GM10847 (cell line): ENCODE measurements around the gene MTRR.

ENCODE experiments used
- POLR2A ChIP-seq: IDR thresholded peaks from 2 replicates; pipeline ENCODE4 v1.6.1; 2011; ENCODE audit not compliant: insufficient read length; ENCODE audit errors: extremely low read depth

MTRR gene

DNA sequence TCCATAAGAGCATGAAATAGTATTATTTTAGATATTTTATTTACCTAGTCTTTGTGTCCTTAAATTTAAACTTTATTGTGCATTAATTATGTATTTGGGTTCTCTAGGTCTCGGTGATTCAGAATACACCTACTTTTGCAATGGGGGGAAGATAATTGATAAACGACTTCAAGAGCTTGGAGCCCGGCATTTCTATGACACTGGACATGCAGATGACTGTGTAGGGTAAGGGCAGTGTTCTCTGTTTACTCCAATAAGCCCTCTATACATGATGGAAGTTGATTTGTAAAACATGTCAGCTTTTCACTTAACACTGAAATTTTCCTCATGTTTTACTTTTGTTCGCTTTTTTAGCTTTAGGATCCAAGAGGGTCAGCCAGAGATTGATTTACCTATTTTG lies 6.2 kb downstream of the MTRR start:
- TF ChIP-seq POLR2A, result no peak

DNA sequence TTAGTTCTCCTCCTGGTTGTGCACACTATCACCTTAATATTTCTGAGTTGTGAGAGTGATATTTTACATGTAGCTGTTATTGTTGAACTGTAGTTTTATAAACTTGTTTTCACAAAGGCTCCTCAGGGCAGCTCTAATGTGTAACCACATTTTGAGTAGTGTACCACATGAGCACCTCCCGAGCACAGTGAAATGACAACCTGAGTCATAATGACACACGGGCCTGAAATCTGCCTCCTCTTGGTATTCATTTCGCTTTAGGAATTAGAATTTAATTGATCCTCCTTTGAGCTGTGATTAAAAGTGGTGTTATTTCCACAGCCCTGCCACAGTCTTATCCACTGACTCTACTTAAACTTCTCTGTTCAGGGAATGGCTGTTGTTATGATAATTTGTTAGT lies 7.9 kb downstream of the MTRR start:
- no peak for TF ChIP-seq POLR2A

DNA sequence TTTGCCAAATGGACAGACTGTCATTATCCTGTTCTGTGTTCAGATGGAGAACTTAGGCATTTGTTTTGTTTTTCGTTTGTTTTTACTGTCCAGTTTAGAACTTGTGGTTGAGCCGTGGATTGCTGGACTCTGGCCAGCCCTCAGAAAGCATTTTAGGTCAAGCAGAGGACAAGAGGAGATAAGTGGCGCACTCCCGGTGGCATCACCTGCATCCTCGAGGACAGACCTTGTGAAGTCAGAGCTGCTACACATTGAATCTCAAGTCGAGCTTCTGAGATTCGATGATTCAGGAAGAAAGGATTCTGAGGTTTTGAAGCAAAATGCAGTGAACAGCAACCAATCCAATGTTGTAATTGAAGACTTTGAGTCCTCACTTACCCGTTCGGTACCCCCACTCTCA lies 8.9 kb downstream of the MTRR start:
- no peak for TF ChIP-seq POLR2A

DNA sequence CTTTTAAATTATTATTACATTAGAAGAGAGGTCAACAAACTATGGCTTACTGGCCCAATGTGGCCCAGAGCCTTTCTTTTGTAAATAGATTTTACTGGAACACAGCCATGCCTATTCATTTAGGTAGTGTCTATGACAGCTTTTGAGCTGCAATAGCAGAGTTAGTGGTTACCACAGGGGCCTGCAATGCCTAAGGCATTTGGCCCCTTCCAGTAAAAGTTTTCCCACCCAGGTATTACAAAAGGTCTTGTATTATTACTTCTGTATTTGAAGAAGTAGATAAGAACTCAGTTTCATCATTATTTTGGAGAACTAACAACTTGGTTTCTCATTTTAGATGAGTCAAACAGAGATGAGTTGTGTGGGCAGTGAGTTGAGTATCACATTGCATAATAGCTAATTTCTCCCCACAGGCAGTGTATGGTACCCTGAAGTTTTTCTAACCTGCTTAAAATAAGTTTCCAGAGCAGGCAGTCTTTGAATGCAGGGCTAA lies 9.5 kb downstream of the MTRR start:
- TF ChIP-seq POLR2A, result no peak

DNA sequence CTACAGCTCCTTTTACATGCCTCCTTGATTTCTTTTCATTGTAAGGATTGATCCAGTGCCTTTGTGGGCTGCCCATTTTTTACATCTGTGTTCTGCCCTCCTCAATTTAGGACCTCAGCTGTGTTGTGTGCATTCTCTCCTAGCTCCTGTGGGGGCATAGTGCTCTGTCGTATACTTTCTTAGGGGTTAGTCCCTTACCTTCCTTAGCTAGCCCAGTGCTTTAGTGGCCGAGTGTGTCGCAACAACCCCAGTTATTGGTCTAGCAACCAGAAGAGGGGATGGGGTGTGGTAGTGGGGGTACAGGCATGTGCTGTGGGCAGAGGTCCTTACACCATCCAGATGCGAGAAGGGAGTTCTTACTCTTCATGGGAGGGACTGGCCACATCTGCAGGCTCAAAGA lies 12.1 kb downstream of the MTRR start:
- TF ChIP-seq POLR2A, result no peak

DNA sequence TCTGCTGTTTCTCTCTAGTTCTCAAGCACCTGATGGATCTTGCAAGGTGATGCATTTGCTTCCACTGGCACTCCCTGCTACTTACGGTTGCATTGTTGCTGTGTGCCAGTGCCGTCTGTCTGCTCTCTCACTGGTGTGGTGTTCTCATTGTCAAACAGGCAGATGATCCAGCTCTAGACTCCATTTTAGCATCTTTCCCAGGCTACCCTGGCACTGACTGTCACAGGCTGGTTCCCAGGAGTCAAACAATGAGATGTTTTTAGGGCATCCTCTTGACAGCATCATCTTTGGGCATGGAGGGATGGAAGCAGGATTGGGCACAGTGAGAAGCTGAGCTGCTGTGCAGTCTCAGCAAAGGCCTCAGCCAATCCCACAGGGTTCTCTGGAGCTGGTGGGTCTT lies 12.9 kb downstream of the MTRR start:
- no peak for TF ChIP-seq POLR2A

DNA sequence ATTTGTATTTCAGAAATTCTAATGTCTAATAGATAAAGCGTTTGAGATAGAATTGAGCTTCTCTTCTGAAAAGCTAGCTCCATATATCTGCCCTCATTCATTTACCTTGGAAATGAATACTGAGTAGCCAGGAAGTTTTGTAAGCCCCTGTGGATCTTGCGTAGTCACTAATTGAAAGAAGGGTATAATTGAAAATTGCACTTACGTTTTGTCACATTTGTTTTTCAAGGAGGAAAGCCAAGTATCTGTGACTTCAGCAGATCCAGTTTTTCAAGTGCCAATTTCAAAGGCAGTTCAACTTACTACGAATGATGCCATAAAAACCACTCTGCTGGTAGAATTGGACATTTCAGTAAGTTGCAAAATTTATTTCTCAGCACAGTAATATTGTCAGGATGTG lies 14.0 kb downstream of the MTRR start:
- TF ChIP-seq POLR2A, result no peak

DNA sequence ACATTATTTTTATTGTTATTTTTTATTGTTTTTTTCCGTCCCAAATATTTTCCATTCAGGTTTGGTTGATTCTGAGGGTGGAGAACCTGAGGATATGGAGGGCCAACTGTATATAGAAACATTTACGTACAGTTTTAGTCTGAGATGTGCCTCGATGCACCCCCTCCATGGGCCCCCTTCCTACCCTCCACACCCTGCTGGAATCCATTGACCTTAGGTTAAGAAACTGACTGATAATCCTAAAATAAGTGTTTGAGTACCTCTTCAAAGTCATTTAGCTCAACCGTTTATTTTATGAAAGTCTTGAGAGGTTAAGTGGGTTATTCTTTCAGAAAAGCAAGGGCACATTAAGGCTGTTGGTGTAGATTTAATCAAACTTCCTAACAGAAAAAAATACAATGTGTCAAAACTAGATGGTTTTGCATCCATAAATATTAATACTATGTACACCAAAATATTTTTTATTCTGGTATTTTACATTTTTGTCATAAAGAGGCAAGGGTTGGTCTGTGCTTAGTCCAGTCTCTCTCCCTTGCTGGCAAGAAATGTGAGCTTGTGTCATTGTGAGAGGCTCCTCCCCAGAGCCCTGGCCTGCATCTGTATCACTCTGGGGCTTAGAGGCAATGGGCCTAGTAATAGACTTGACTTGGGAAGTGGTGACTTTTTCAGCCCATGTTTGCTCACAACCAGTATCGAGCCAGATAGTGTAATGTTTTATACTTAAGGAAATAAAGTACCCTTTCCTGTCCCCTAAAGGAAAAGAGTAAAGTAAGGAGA lies 15.7 kb downstream of the MTRR start:
- TF ChIP-seq POLR2A, result no peak

DNA sequence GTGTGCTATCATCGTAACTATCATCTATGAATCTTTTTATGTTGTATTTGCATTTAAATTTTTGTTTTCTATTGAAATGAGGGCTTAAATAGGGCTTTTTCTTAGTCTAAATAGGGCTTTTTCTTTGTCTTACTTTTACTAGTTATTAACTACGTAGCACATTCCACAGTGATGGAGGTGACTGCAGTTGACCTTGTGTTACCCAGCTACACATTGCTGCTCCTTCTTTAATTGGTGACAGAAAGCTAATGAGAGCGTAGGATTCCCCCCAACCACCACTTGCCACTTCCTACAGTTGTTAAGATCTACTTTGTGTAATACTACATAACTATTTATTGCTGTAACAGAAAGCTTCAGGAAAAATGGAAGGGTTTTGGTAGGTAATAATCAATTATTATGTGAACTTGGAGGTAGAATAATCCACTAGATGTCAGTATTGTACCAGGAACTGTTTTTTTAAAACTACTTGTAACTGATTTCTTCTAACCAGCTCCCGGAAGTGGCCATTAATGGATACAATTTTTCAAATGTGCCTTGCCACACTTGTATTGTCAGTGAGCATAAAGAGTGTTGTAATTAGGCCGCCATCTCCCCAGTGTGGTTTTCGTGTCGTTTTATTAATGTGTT lies 18.0 kb downstream of the MTRR start:
- no peak for TF ChIP-seq POLR2A

DNA sequence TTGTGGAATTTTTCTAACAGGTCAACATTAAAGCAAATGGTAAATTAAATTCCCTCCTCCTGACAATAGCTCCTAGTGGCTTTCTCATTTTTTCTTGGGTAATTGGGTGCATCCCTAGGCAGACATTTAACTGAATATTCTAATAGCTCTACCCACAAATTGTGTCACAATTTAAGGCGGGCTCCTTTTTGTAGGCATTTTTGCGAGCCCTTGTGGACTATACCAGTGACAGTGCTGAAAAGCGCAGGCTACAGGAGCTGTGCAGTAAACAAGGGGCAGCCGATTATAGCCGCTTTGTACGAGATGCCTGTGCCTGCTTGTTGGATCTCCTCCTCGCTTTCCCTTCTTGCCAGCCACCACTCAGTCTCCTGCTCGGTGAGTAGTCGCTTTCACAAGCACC lies 20.0 kb downstream of the MTRR start:
- TF ChIP-seq POLR2A, result no peak

DNA sequence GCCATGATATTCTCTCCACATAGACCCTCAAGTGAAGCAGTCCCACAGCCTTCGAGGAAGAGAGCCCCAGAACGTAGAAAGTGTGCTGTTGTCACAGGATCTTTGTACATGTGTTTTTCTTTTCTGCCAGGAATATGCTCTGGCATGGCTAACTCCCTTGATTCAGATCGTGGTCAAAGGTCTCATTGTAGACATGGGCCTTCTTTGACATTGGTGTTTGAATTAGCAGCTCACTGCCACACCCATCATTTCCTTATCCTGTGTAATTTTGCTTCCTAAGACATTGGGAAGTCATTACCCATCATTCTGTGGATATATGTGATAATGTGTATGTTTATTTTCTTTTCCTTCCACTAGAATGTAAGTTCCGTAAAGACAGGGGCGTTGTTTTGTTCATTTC lies 25.5 kb downstream of the MTRR start:
- no peak for TF ChIP-seq POLR2A

DNA sequence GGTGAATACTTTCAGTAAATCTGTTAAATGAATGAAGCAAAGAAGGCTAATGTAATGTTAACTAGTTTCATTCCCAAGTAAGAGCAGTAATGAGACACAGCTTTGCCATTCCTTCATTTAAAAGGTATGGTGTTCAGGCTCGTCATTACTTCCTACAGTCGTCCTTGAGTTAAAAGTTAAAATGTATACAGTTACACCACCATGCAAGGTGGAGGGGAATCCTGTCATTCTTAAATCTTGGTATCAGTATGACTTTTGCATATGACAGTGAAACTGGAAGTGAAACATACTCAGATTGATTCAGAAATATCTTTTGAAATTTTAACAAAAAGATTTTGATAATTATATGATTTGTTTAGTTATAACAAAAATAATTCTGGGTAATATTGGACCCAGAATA lies 25.9 kb downstream of the MTRR start:
- no peak for TF ChIP-seq POLR2A

DNA sequence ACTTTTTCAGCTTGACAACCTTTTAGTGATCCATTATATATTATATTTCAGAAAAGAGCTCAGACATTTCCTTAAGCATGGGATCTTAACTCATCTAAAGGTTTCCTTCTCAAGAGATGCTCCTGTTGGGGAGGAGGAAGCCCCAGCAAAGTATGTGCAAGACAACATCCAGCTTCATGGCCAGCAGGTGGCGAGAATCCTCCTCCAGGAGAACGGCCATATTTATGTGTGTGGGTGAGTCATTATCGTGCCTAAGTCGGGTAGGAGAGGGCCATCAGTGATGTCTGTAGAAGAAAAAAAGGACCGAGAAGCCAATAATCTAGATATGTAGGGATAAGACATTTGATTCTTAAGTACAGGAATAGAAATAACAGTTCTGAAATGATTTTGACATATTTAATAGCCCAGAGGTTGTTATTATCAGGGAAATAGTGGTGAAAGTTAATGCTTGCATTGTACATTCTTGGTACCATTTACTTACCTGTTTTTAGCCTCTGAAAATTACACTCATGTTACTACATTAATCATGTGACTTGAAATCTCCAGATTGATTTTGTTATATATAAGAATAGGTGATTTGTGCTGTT lies 28.2 kb downstream of the MTRR start:
- TF ChIP-seq POLR2A, result no peak

DNA sequence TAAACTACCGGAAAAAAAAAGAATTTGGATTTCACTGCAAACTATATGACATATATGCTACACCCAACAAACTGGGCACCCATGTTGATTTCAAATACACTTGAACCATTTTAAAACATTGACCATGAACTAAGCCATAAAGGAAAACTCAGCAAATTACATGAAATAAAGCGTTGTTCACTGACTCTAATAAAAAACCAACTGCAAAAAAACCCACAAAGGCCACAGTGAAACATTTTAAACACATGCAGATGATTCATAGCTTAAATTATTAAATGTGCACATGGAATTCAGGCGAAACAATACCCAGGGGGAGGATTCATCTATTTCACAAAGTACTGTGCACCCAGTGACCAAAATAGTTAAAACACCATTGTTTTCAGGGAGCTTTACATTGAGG lies 33.3 kb downstream of the MTRR start:
- no peak for TF ChIP-seq POLR2A

DNA sequence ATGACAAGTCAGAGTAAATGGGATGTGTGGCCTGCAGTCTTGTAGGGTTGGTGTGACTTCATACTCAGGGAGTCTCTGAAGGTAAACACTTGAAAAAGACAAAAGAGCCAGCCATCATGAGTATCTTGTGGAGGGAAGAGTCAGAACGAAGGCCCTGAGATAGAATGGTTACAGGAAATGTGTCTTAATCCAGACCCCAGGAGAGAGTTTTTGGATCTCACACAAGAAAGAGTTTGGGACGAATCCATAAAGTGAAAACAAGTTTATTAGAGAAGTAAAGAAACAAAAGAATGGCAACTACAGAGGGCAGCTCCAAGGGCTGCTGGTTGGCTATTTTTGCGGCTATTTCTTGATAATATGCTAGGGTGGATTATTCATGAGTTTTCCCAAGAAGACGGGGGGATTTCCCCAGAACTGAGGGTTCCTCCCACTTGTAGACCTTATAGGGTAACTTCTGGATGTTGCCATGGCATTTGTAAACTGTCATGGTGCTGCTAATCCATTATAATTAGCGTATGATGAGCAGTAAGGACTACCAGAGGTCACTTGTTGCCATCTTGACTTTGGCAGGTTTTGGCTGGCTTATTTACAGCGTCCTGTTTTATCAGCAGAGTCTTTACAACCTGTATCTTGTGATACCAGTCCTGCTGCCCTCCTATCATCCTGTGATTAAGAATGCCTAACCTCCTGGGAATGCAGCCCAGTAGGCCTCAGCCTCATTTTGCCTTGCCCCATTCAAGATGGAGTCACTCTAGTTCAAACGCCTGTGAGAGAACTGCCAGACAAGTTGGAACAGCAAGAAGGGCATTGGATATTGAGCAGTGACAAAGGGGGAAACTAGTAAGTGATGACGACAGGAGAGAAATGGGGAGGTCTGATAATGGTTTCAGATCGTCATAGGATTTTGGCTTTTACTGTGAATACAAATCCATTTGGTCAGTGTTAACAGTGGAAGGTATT lies 34.0 kb downstream of the MTRR start:
- no peak for TF ChIP-seq POLR2A
